NCI-H748 (cell line): Measurements from ENCODE around the gene WDR37.
"Not testable (repeated sequence)": the region's sequence is repeated elsewhere in the genome, so short reads cannot be mapped to it uniquely, and the experiment has no call there.

Source experiments
- DNase-seq: peaks from one replicate; lab custom pipeline; 2025; ENCODE audit not compliant: unreplicated experiment; lab: John Stamatoyannopoulos, UW

WDR37 gene

GRCh38 chr10:1102831-1103230 lies 46.6 kb downstream of the WDR37 start:
- DNase-seq: peak; percentile 63

GRCh38 chr10:1103551-1103950 lies 47.4 kb downstream of the WDR37 start:
- DNase-seq: no peak

- DNase-seq: no peak
These were observed 48.8 kb downstream of the WDR37 start for GRCh38 chr10:1104971-1105370.

- no peak for DNase-seq
These were observed 50.8 kb downstream of the WDR37 start for GRCh38 chr10:1107004-1107403.

- DNase-seq: peak; percentile 86
These were observed 51.5 kb downstream of the WDR37 start for GRCh38 chr10:1107679-1108078.

- DNase-seq: peak; percentile 68
These were observed 53.8 kb downstream of the WDR37 start for GRCh38 chr10:1109795-1110673.

GRCh38 chr10:1110674-1111119 lies 54.5 kb downstream of the WDR37 start:
- DNase-seq: no peak

- no peak for DNase-seq
These were observed 58.1 kb downstream of the WDR37 start for GRCh38 chr10:1114315-1114714.

GRCh38 chr10:1114719-1115606 lies 58.8 kb downstream of the WDR37 start:
- DNase-seq: peak; percentile 33

- peak; percentile 33 for DNase-seq
These were observed 59.4 kb downstream of the WDR37 start for GRCh38 chr10:1115607-1115955.

- no peak for DNase-seq
These were observed 59.9 kb downstream of the WDR37 start for GRCh38 chr10:1116051-1116450.

- DNase-seq: no peak
These were observed 60.6 kb downstream of the WDR37 start for GRCh38 chr10:1116696-1117280.

- DNase-seq: no peak
These were observed 61.5 kb downstream of the WDR37 start for GRCh38 chr10:1117651-1118050.

GRCh38 chr10:1118318-1118717 lies 62.1 kb downstream of the WDR37 start:
- DNase-seq: not testable (repeated sequence)

- no peak for DNase-seq
These were observed 62.8 kb downstream of the WDR37 start for GRCh38 chr10:1119027-1119426.

GRCh38 chr10:1119501-1119900 lies 63.3 kb downstream of the WDR37 start:
- no peak for DNase-seq

- DNase-seq: no peak
These were observed 64.1 kb downstream of the WDR37 start for GRCh38 chr10:1120306-1120705.

GRCh38 chr10:1120801-1121211 lies 64.6 kb downstream of the WDR37 start:
- no peak for DNase-seq

- no peak for DNase-seq
These were observed 65.2 kb downstream of the WDR37 start for GRCh38 chr10:1121271-1121970.

GRCh38 chr10:1122349-1122748 lies 66.2 kb downstream of the WDR37 start:
- DNase-seq: no peak

GRCh38 chr10:1123198-1123597 lies 67.0 kb downstream of the WDR37 start:
- no peak for DNase-seq
